Putamen (tissue), 1 donor: ENCODE data around the gene NEGR1.

Source experiments
- DNase-seq: peaks from one replicate; pipeline ENCODE4 v3.0.0-alpha.2; 2016; ENCODE audit warnings: low spot score

NEGR1 gene

DNA sequence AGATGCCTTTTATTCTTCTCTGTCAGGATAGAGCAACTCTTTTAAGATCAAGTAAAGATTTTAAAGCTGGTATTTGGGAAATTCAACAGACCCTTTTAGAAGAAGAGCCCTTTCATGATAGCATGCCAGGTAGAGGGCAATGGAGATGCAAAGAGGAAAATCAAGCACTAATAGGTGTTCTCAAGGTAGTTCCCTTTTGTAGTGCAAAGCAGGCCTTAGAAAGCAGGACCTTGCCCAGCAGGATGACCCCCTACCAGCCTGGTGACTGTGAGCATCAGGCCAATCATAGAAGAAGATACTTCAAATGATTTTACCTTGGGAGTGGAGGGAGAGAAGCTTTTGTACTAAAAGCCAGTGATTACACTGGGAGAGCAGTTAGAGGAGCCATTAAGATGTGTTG lies 820.1 kb downstream of the NEGR1 start:
- no peak for DNase-seq

GRCh38 chr1:71461416-71461815 lies 820.9 kb downstream of the NEGR1 start:
- DNase-seq, result no peak

DNA sequence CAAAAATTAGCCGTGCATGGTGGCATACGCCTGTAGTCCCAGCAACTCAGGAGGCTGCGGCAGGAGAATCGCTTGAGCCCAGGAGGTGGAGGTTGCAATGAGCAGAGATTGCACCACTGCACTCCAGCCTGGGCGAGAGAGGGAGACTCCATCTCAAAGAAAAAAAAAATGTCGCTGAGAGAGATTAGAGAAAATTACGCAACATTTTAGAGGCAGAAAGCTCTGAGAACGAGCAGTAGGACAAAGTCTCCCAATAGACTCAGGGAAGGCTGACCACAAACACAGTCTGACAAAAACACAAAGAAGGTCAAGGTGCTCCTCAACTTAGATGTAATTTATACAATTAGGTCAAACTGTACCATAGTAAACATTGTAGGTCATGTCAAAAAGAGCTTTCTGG lies 833.9 kb downstream of the NEGR1 start:
- no peak for DNase-seq

DNA sequence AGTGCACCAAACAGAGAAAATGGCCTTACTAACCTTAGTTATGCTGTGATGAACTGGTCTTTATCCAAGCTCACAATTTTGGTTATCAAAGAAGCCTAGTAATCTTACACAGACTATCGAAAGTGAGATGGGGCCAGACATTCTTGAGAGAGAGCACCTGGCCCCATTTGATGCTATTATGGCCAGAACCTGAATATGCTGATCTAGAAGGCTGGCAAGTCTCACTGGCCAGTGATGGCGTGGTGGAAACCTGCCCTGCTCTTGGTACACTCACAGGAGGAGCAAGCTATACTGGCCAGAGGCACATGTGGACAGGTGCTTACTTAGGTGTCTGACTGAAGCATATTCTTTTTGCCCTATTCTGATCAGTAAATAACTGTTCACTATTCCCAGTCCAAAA lies 843.7 kb downstream of the NEGR1 start:
- DNase-seq, result no peak

- no peak for DNase-seq
Measured at GRCh38 chr1:71435951-71436350, 846.4 kb downstream of the NEGR1 start.

DNA sequence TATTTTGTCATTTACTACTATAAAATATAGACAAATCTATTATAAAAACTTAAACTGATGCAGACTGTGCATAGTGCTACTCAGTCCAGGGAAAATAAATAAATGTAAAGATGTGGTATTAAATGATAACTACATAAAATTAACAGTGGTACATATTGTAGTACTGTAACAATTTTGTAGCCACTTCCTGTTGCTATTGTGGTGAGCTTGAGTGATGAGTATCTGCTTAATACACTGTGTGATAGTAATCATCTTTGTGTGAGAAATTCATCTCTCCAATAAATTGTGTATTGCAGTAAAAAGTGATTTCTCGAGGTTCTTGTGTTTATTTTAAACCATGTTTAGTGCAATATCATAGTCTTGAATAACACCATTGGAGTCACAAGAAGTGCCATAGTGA lies 848.1 kb downstream of the NEGR1 start:
- DNase-seq, result no peak

GRCh38 chr1:71428029-71428428 lies 854.3 kb downstream of the NEGR1 start:
- no peak for DNase-seq

GRCh38 chr1:71427066-71427465 lies 855.3 kb downstream of the NEGR1 start:
- DNase-seq, result no peak

DNA sequence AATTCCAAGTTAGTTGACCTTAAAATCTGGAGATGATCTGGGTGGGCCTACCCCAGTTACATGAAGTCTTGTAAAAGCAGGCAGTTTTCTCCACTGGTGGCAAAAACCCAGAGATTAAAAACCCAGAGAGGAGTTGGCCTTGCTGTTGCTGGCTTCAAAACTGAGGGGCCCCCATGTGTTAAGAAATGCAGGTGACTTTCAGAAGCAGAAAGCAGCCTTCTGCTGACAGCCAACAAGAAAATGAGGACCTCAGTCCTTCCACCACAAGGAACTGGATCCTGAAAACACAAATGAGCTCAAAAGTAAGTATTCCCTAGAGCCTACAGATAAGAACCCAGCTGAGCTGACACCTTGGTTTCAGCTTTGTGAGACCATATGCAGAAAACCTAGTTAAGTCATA lies 857.8 kb downstream of the NEGR1 start:
- no peak for DNase-seq

DNA sequence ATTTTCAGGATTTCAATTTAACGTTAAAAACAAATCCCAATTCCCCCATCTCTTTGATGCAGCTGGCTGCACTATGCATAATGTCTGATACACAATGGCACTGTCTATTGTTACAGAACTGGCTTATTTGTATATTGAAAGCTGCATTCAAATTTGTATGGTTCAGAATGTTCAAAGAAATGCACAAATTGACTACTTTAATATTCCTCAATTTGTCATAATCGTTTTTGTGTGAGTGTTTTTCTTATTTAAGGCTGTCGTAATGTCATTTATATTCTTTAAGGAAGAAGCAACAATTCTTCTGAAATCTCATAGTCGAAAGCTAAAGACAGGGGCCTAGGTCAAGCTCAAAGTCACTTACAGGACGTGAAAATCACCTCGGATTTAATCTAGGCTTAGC lies 860.1 kb downstream of the NEGR1 start:
- DNase-seq, result peak; percentile 17

- DNase-seq, result no peak
Measured at GRCh38 chr1:71417421-71417820, 864.9 kb downstream of the NEGR1 start.

DNA sequence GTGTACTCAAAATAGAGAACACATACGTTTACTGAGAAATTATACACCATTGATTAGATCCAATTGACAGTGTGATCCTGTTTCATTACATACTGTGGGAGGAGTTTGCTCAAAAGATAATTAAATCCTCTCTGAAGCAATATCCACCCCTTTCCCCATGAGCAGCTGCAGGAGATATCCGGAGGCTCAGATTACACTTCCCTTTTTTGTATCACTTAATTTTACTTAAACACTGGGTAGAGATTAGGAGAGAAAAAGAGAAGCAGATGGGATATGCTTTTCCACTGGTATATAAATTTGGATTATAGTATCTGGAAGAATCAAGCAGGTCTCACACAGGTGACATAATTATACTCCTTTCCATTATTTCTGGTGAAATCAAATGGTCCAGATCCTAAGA lies 868.2 kb downstream of the NEGR1 start:
- DNase-seq, result no peak

DNA sequence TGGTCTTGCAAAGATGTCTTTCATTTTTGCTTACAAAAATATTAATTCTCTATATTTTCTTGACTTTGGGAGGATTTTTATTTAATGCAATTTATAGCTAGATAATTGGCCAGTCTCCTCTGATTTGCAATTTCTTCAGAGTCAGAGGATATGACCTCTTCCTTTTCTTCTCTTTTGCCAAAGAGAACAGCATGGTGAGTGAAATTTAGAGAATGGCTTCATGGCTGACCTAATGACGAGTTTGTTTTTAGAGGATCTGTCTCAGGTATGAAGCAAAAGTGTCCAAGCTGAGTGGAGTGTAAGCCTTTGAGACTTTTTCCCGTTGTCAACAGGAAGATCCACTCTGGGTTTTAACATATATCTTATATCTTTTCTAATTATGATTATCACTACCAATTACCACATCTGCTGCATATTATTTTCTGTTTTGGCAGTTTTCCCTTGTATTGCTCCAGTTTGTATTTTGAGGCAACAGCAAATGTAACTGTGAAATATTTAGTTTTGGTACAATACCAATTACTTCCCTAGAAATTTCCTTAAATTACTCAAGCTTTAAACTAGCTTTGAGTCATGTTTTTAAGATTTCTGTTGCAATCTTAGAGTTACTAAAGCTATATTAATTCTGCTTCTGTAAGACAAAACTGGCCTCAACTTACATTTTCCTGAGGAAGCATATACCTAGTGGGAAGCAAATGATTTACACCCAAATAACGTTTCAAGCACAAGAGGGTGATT lies 868.7 kb downstream of the NEGR1 start:
- no peak for DNase-seq

GRCh38 chr1:71400050-71400449 lies 882.3 kb downstream of the NEGR1 start:
- no peak for DNase-seq

DNA sequence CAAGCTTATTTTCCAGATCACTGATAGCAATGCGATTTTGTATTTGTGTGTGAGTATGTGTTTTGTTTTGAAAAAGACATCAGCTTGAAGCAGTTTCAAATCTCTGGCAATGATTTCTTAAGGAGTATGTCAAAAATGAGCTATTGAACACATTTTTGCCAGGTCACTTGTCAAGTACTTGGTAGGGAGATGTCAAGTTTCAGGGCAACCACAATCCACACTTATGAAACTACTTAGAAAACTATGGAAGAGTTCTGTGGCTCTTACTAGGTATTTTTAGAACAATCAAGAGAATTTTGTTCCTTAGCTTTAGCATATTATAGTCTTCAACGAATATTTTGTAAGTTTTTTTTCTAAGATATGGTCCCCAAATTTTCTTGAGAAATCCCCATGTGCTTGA lies 882.7 kb downstream of the NEGR1 start:
- DNase-seq, result no peak

GRCh38 chr1:71393301-71393700 lies 889.0 kb downstream of the NEGR1 start:
- DNase-seq, result no peak

DNA sequence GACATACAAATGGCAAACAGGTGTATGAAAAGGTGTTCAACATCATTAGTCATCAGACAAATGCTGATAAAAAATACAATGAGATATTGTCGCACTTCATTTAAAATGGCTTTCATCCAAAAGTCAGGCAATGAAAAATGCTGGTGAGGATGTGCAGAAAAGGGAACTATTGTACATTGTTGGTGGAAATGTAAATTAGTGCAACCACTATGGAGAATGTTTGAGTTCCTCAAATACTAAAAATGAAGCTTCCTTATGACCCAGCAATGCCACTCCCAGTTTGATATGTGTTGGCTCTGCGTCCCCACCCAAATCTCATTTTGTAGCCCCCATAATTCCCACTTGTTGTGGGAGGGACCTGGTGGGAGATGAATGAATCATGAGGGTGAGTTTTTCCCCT lies 891.8 kb downstream of the NEGR1 start:
- no peak for DNase-seq

DNA sequence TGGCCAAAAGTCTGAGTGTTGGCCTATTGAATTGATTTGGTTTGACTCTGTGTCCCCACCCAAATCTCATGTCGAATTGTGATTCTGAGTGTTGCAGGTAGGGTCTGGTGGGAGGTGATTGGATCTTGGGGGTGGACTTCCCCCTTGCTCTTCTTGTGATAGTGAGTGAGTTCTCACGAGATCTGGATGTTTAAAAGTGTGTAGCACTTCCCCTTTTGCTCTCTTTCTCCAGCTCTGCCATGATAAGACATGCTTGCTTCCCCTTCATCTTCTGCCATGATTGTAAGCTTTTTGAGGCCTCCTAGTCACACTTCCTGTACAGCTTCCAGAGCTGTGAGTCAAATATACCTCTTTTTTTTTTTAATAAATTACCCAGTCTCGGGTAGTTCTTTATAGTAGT lies 904.5 kb downstream of the NEGR1 start:
- no peak for DNase-seq

DNA sequence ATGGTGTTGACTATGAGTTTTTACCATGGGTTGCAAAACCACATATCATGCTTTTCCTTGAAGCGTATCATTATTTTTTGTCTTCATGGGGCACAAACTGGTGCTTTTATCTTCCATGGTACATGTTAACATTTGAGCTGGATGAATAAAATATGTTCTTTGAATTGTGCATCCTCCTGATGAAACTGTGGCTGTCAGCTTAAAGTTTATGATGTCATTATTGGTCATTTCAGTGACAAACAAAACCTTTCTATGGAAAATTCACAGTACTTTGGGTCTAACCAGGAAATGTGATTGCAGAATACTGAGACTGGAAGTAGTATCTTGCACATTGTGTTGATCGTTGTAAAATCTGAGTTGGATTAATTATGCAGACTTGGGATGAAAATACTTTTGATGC lies 909.8 kb downstream of the NEGR1 start:
- DNase-seq, result no peak

DNA sequence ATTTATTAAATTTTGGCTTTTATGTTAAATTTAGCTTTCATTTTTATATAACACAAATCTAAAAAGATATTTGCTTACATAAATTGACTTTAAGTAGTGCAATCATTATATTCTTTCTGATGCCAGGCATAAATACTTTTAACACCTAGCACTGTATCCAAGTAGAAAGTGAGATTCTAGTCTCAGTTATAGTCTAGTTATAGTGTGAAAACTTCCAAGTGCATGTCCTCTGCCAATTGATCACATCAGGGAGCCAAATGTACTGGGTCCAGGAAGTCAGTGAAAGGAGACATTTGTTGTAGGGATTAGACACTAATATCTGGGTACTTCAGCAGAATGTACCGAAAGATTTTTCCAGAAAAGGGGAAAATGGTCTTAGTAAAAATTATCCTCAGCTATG lies 910.8 kb downstream of the NEGR1 start:
- no peak for DNase-seq

GRCh38 chr1:71364236-71364635 lies 918.1 kb downstream of the NEGR1 start:
- DNase-seq, result no peak

- no peak for DNase-seq
Measured at GRCh38 chr1:71362691-71363090, 919.6 kb downstream of the NEGR1 start.

- no peak for DNase-seq
Measured at GRCh38 chr1:71362076-71362475, 920.3 kb downstream of the NEGR1 start.

DNA sequence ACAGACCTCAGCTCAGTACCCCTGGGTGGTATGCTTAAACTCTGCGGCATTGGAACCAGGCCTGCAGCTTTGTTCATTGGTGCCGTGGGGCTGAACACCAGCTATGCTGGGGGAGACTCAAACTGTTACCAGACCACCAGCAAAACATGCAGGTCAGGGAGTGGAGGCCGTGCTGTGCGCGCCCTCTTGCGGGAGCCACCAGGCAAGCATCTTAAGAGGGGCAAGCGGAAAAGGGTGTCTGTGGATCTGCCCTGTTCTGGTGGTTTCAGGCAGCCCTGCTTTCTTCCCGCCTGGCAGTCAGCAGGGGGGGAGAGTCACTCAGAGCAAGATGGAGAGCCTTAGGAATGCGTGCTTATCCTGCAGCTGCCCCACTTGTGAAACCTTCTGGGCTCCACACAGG lies 924.6 kb downstream of the NEGR1 start:
- DNase-seq, result no peak

DNA sequence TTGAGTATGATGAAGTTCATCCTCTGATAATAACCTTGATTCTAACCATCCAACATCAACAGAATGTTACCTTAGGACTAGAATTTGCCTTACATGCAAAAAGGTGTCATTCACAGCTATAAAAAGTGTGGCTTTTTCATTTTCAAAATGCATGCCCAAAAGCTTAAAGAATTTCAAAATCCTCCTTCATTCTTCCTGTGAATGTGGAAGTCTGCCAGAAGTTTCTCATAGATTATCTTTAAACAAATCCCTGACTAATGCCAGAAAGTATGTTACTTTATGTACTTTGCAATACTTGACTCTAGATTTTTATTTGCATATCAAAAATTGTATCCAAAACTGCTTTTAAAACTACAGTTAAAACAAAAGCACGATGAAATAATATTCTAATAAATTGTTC lies 930.9 kb downstream of the NEGR1 start:
- no peak for DNase-seq
